GM12878 (cell line): ENCODE measurements around the gene PDLIM5. TPM values are rescaled to one million over a fixed set of nuclear protein-coding genes. Genes with fewer than 3 reads are reported as not detected.

ENCODE experiments used
- ATAC-seq: fragments of 200-7000 bp; cut with Tn5 transposase; 3 replicates; pipeline ENCODE4 v1.9.1; 2020; ENCODE audit warnings: mild to moderate bottlenecking, moderate library complexity
- BruUV-seq: library from RNA; stranded (reverse); fragments of 400-500 nt; replicated peaks from 2 replicates; lab custom pipeline; 2021; lab: Mats Ljungman, UMichigan
- CTCF ChIA-PET: fragments of 300-600 bp; sonication (Branson Sonifier 250); formaldehyde crosslinking; extraction: SDS; loops from one replicate; lab custom pipeline; 2021; ENCODE audit warnings: inconsistent platforms; lab: Yijun Ruan, JAX
- POLR2A ChIA-PET: fragments of 350-600 bp; formaldehyde crosslinking; extraction: SDS; loops from one replicate; lab custom pipeline; 2021; ENCODE audit warnings: inconsistent platforms; lab: Charles Lee
- RAD21 ChIA-PET: fragments of 300-600 bp; sonication (Branson Sonifier 250); formaldehyde crosslinking; loops from one replicate; lab custom pipeline; 2023; ENCODE audit warnings: antibody characterized with exemption; ENCODE audit not compliant: unreplicated experiment; lab: Charles Lee
- SMC1A ChIA-PET: fragments of 300-600 bp; sonication (Branson Sonifier 250); formaldehyde crosslinking; loops from one replicate; lab custom pipeline; 2023; ENCODE audit not compliant: unreplicated experiment, uncharacterized antibody; lab: Charles Lee
- DNase-seq: peaks from one replicate; pipeline ENCODE4 v3.0.0-alpha.2; 2011; ENCODE audit warnings: low read depth, low spot score
- FAIRE-seq: peaks from 3 replicates; lab custom pipeline; 2011; peaks lifted over from hg19 to GRCh38; lab: Jason Lieb, UNC
- H2AFZ ChIP-seq: 2 replicates; pipeline ENCODE4 v1.6.0; 2011; ENCODE audit warnings: low read depth, low read length, control low read depth; ENCODE audit not compliant: control insufficient read depth
- H3K27ac ChIP-seq: 2 replicates; pipeline ENCODE4 v1.5.1; 2011; ENCODE audit warnings: control low read depth; ENCODE audit not compliant: control insufficient read depth, insufficient read depth
- H3K27me3 ChIP-seq, 2 experiments: replicated peaks in 1 of 2; 2 replicates each; pipeline versions ENCODE4 v1.6.0 to v1.6.1; 2011; ENCODE audit warnings: low read length in 1 of 2; ENCODE audit not compliant: control insufficient read depth in 2 of 2, insufficient read depth in 2 of 2
- H3K36me3 ChIP-seq, 2 experiments: 2 replicates each; pipeline ENCODE4 v1.5.1; 2011; ENCODE audit warnings: low read length in 1 of 2; ENCODE audit not compliant: control insufficient read depth in 2 of 2, insufficient read depth in 2 of 2
- H3K4me1 ChIP-seq: 2 replicates; pipeline ENCODE4 v1.6.1; 2011; ENCODE audit warnings: mild to moderate bottlenecking, low read length, moderate library complexity, mixed read lengths; ENCODE audit not compliant: control insufficient read depth, insufficient read depth
- H3K4me2 ChIP-seq: 2 replicates; pipeline ENCODE4 v1.6.0; 2011; ENCODE audit warnings: control low read depth; ENCODE audit not compliant: control insufficient read depth, insufficient read depth
- H3K4me3 ChIP-seq: fragments of 200-600 bp; sonication (generic); 2 replicates; pipeline ENCODE4 v1.5.1; 2016
- H3K79me2 ChIP-seq: 2 replicates; pipeline ENCODE4 v1.6.0; 2011; ENCODE audit warnings: low read length; ENCODE audit not compliant: control insufficient read depth, insufficient read depth
- H3K9ac ChIP-seq: 2 replicates; pipeline ENCODE4 v1.8.0; 2011; ENCODE audit warnings: low read length, control low read depth, mixed read lengths; ENCODE audit not compliant: control insufficient read depth, insufficient read depth
- H3K9me3 ChIP-seq: replicated peaks from 3 replicates; pipeline ENCODE4 v1.5.1; 2011; ENCODE audit warnings: mild to moderate bottlenecking, low read length; ENCODE audit not compliant: control insufficient read depth, insufficient read depth
- H4K20me1 ChIP-seq: 2 replicates; pipeline ENCODE4 v1.6.0; 2011; ENCODE audit not compliant: control insufficient read depth, insufficient read depth
- WGBS: methylation state at CpG from one replicate; pipeline ENCODE4 v1.1.6; 2016; ENCODE audit warnings: low lambda C conversion rate; ENCODE audit not compliant: insufficient replicate concordance, insufficient coverage; ENCODE audit errors: missing lambda C conversion rate; 5-methylcytosine and 5-hydroxymethylcytosine counted together
- in situ Hi-C: fragments of 300-500 bp; cut with MboI; formaldehyde crosslinking; loops from 9 replicates; pipeline ENCODE4 v1.14.3; 2018; ENCODE audit warnings: mixed read lengths
- intact Hi-C: fragments of 100-400 bp; cut with micrococcal nuclease; formaldehyde crosslinking; loops from one replicate; pipeline ENCODE4 v1.14.2; 2022; ENCODE audit not compliant: unreplicated experiment
- polyA plus RNA-seq, 11 experiments: library from polyadenylated mRNA; depleted of rRNA in 4 of 11; unstranded in 6 of 11; stranded (reverse) in 5 of 11; fragments of >200 nt; fragmentation: Nextera tagmentation in 4 of 11; fragmentation: Illumina TruSeq in 1 of 11; extraction: Ambion mirVana in 4 of 11; extraction: Trizol in 1 of 11; gene quantifications; 1 replicate in 1 of 11; 2 replicates in 10 of 11; pipeline versions ENCODE4 v1.2.1 to v1.2.3, GENCODE V29; 2011 to 2016; ENCODE audit warnings: inconsistent platforms in 2 of 11, missing spikeins in 2 of 11, low read depth in 1 of 11
- total RNA-seq, 4 experiments: library from RNA; depleted of rRNA in 3 of 4; stranded (reverse); fragments of >200 nt in 3 of 4; fragmentation: Illumina TruSeq in 1 of 4; extraction: Trizol in 1 of 4; gene quantifications; 2 replicates each; pipeline versions ENCODE4 v1.2.1 to v1.2.3, GENCODE V29; 2013 to 2021
- TF ChIP-seq, protein P1 (sequence below): fragments of 450-650 bp; IDR thresholded peaks from 2 replicates; pipeline ENCODE4 v1.6.1; 2018; ENCODE audit warnings: borderline replicate concordance, mild to moderate bottlenecking; ENCODE audit not compliant: partially characterized antibody

The PDLIM5 gene
- total and polyA plus RNA-seq, 10 of the 15 experiments (the other 5 are each of a cell fraction or from before 2014, with no cell fraction given), result 10.0 to 52.9 (median 20.7) TPM

DNA sequence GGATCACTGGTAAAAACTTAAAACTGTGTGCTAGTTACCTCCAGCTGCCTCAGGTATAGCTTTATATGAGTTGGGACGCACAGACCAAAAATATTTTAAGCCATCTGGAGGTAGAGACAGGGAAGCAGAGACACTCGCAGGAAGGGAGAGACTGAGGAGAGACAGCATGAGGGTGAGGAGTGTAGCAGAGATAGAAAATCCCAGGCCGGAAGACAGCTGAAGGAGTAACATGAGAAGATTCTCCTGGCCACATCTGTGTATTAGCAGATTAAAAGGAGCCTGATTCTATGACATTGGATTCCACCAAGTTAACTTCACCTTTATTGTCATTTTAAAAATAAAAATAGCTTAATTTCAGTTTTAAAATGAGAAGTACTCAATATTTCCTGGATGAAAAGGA, 84.3 kb downstream of the PDLIM5 start:
- no peak overlapping the region for H3K9ac ChIP-seq
- H3K4me3 ChIP-seq, result no peak overlapping the region
- no peak overlapping the region for H3K27ac ChIP-seq
- no peaks in the 10 kb centered on the region for H3K9me3 ChIP-seq
- H3K36me3 ChIP-seq, result no peaks in the 10 kb centered on the region
- no TSS peak for BruUV-seq
- in situ Hi-C loops (no loop called here), intact Hi-C loops (loop anchor here (5.0 kb wide), 1 partner anchor 84 kb away; the partner anchor contains the start of gene PDLIM5)
- H3K4me2 ChIP-seq, result peak overlapping the region; percentile 24
- RAD21 ChIA-PET, result interaction anchor here (0.9 to 1.3 kb wide), 4 partner anchors 10 to 83 kb away, joined by 3 to 5 read pairs (median 4); no protein-coding TSS in a partner anchor
- ATAC-seq (no peak), DNase-seq (no peak), FAIRE-seq (no peak)
- H3K4me1 ChIP-seq, result peaks cover 15% of the 10 kb centered on the region
- H3K27me3 ChIP-seq, result no peaks in the 10 kb centered on the region
- CTCF ChIA-PET, result interaction anchor here (1.1 to 1.8 kb wide), 4 partner anchors 11 to 129 kb away, joined by 4 to 8 read pairs (median 6); no protein-coding TSS in a partner anchor
- POLR2A ChIA-PET, result interaction anchor here (0.6 to 1.3 kb wide), 4 partner anchors 10 to 83 kb away, joined by 3 to 10 read pairs (median 3); no protein-coding TSS in a partner anchor
- H4K20me1 ChIP-seq, result no peaks in the 10 kb centered on the region
- TF ChIP-seq, protein P1, sequence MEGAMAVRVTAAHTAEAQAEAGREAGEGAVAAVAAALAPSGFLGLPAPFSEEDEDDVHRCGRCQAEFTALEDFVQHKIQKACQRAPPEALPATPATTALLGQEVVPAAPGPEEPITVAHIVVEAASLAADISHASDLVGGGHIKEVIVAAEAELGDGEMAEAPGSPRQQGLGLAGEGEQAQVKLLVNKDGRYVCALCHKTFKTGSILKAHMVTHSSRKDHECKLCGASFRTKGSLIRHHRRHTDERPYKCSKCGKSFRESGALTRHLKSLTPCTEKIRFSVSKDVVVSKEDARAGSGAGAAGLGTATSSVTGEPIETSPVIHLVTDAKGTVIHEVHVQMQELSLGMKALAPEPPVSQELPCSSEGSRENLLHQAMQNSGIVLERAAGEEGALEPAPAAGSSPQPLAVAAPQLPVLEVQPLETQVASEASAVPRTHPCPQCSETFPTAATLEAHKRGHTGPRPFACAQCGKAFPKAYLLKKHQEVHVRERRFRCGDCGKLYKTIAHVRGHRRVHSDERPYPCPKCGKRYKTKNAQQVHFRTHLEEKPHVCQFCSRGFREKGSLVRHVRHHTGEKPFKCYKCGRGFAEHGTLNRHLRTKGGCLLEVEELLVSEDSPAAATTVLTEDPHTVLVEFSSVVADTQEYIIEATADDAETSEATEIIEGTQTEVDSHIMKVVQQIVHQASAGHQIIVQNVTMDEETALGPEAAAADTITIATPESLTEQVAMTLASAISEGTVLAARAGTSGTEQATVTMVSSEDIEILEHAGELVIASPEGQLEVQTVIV, result no peak
- H3K79me2 ChIP-seq, result peaks cover 1% of the 10 kb centered on the region
- no peak overlapping the region for H2AFZ ChIP-seq
- WGBS, result 95% methylated on average over 3 of the region's 3 CpGs
- SMC1A ChIA-PET, result interaction anchor here (0.7 to 2.8 kb wide), 11 partner anchors 9 to 85 kb away, joined by 3 to 12 read pairs (median 5); no protein-coding TSS in a partner anchor
